Measurements from ENCODE around the gene SH2D3C.

SH2D3C gene

DNA sequence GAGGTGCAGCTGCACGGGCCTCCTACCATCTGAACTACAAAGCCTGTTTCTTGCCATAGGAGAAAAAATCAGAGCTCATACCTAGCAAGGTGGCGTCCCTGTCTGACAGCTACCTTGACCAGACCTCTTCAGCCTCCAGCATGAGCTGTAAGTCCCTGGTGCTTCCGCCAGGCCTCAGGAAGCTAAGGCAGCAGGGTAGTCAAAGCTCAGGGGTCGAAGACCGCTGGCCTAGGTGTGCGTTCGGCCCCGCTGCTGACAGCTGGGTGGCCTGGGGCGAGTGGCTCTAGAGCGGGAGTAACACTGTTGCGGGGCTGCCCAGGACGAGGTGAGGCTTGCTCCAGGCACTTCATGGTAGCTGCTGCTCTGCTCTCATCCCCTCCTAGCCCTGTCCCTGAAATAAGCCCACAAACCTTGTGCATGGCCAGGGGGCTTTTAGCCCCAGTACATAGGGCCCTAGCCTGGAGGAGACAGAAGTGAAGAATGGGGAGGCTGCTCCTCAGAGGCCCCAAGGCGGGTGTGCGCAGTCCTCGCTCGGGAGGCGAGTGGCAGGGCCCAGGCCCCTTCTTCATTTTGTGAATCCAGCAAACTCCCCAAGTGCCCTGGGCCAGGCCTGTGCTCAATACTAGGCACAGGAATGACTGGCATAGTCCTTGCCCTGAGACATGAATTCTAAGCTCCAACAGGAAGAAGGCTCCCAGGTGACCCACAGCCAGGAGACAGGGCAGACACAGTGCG, 48.8 kb downstream of the SH2D3C start:
- Histone ChIP-seq H3K9ac (ENCODE audit: low read depth, low read length) (no peak overlapping the region), H3K36me3 (ENCODE audit: control insufficient read depth, insufficient read depth, low read length) (no peaks in the 10 kb centered on the region), H3K27me3 (ENCODE audit: control insufficient read depth, insufficient read depth, low read length) (no peaks in the 10 kb centered on the region), H3K4me1 (ENCODE audit: control insufficient read depth, insufficient read depth, low read length) (peaks cover 3% of the 10 kb centered on the region), H3K4me3 (ENCODE audit: low read depth, low read length) (no peak overlapping the region), H3K9me3 (ENCODE audit: control insufficient read depth, insufficient read depth, low read length) (no peaks in the 10 kb centered on the region)

DNA sequence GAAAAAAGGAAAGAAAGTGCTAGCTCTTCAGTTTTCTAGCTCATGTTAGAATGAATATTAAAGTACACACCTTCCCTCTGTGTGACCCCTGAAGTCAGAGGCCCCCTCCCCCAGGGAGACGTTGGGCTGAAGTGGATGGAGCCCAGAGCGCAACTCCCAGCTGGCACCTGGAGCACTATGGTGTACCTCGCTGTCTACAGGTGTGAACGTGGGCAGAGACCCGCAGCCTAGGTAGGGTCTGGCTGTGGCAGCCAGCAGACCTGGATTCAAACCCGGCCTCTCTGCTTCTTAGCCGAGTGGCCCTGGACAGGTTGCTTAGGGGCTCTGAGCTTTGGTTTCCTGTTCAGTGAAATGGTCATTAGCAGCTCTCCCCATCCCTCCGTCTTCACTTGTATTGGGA, 49.7 kb downstream of the SH2D3C start:
- Histone ChIP-seq H3K9ac (ENCODE audit: low read depth, low read length) (no peak overlapping the region), H3K4me3 (ENCODE audit: low read depth, low read length) (no peak overlapping the region), H3K36me3 (ENCODE audit: control insufficient read depth, insufficient read depth, low read length) (no peaks in the 10 kb centered on the region), H3K9me3 (ENCODE audit: control insufficient read depth, insufficient read depth, low read length) (no peaks in the 10 kb centered on the region), H3K4me1 (ENCODE audit: control insufficient read depth, insufficient read depth, low read length) (peaks cover under 1% of the 10 kb centered on the region), H3K27me3 (ENCODE audit: control insufficient read depth, insufficient read depth, low read length) (no peaks in the 10 kb centered on the region)

DNA sequence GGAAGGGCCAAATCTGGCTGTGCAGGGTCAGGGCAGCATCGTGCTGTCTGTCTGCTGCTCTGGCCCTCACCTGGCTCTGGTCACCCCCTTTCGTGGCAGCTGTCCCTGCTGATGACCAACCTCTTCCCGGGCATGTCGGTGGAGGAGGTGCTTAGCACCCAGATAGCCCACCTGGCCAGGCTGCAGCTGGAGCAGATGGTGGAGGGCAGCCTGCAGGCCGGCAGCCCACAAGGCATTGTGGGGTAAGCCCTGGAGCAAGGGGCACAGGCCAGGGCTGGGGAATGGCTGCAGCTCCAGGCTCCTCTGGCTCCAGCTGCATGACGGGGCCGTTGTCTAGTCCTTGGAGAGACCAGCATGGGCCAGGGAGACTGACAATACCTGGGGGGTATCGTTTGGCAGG, 51.6 kb downstream of the SH2D3C start:
- H3K9ac ChIP-seq (ENCODE audit: low read depth, low read length): no peak overlapping the region
- no peak overlapping the region for H3K4me3 ChIP-seq (ENCODE audit: low read depth, low read length)
- H3K36me3 ChIP-seq (ENCODE audit: control insufficient read depth, insufficient read depth, low read length): no peaks in the 10 kb centered on the region
- no peaks in the 10 kb centered on the region for H3K4me1 ChIP-seq (ENCODE audit: control insufficient read depth, insufficient read depth, low read length)
- H3K27me3 ChIP-seq (ENCODE audit: control insufficient read depth, insufficient read depth, low read length): no peaks in the 10 kb centered on the region
- H3K9me3 ChIP-seq (ENCODE audit: control insufficient read depth, insufficient read depth, low read length): no peaks in the 10 kb centered on the region

DNA sequence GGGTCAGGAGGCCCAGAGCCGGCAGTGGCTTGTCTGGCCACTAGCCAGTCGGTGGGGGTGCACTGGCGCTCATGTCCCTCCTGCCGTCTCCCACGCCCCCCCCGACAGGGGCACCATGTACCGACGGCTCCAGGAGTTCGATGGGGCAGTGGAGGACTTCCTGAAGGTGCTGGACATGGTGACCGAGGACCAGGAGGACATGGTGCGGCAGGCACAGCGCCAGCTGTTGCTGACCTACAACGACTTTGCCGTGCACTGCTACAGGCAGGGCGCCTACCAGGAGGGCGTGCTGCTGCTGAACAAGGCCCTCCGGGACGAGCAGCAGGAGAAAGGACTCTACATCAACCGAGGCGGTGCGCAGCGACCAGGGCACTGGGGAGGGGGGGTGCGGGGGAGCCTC, 54.5 kb downstream of the SH2D3C start:
- H3K36me3 ChIP-seq (ENCODE audit: control insufficient read depth, insufficient read depth, low read length): no peaks in the 10 kb centered on the region
- no peak overlapping the region for H3K9ac ChIP-seq (ENCODE audit: low read depth, low read length)
- H3K27me3 ChIP-seq (ENCODE audit: control insufficient read depth, insufficient read depth, low read length): no peaks in the 10 kb centered on the region
- no peak overlapping the region for H3K4me3 ChIP-seq (ENCODE audit: low read depth, low read length)
- H3K4me1 ChIP-seq (ENCODE audit: control insufficient read depth, insufficient read depth, low read length): no peaks in the 10 kb centered on the region
- no peaks in the 10 kb centered on the region for H3K9me3 ChIP-seq (ENCODE audit: control insufficient read depth, insufficient read depth, low read length)

DNA sequence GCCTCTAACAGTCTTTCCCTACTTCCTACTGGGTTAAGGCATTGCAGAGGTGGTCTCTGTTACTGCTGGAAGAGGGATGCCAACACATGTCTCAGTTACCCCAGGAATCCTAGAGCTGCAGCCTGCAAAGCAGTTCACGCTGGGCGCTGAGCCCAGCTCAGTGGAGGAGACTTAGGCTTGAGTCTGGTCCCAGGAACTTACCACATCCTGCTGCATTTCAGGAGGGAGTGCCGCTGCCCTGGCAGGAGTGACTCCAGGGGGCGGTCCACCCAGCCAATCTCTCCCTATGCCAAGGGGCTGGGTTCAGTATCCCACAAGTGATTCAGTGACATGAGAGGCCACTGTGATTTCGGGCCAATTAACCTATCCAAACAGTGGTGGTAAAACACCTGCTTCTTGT, 55.0 kb downstream of the SH2D3C start:
- Histone ChIP-seq H3K9me3 (ENCODE audit: control insufficient read depth, insufficient read depth, low read length) (no peaks in the 10 kb centered on the region), H3K4me3 (ENCODE audit: low read depth, low read length) (no peak overlapping the region), H3K36me3 (ENCODE audit: control insufficient read depth, insufficient read depth, low read length) (no peaks in the 10 kb centered on the region), H3K27me3 (ENCODE audit: control insufficient read depth, insufficient read depth, low read length) (no peaks in the 10 kb centered on the region), H3K4me1 (ENCODE audit: control insufficient read depth, insufficient read depth, low read length) (no peaks in the 10 kb centered on the region), H3K9ac (ENCODE audit: low read depth, low read length) (no peak overlapping the region)

DNA sequence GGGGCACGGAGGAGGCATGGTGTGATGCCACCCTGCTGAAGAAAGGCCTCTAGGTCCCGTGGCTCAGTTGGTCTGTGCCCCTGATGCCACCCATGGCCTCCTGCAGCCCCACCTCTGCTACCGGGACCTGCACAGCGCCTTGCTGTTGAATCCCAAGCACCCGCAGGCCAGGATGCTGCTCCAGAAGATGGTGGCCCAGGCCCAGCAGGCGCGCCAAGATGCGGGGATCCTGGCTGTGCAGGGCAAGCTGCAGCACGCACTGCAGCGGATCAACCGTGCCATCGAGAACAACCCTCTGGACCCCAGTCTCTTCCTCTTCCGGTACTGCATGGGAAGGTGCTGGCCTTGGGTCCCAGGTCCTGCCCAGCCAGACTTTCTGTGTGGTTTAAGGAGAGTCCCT, 55.5 kb downstream of the SH2D3C start:
- Histone ChIP-seq H3K9ac (ENCODE audit: low read depth, low read length) (no peak overlapping the region), H3K4me3 (ENCODE audit: low read depth, low read length) (no peak overlapping the region), H3K9me3 (ENCODE audit: control insufficient read depth, insufficient read depth, low read length) (no peaks in the 10 kb centered on the region), H3K36me3 (ENCODE audit: control insufficient read depth, insufficient read depth, low read length) (no peaks in the 10 kb centered on the region), H3K4me1 (ENCODE audit: control insufficient read depth, insufficient read depth, low read length) (no peaks in the 10 kb centered on the region), H3K27me3 (ENCODE audit: control insufficient read depth, insufficient read depth, low read length) (no peaks in the 10 kb centered on the region)

DNA sequence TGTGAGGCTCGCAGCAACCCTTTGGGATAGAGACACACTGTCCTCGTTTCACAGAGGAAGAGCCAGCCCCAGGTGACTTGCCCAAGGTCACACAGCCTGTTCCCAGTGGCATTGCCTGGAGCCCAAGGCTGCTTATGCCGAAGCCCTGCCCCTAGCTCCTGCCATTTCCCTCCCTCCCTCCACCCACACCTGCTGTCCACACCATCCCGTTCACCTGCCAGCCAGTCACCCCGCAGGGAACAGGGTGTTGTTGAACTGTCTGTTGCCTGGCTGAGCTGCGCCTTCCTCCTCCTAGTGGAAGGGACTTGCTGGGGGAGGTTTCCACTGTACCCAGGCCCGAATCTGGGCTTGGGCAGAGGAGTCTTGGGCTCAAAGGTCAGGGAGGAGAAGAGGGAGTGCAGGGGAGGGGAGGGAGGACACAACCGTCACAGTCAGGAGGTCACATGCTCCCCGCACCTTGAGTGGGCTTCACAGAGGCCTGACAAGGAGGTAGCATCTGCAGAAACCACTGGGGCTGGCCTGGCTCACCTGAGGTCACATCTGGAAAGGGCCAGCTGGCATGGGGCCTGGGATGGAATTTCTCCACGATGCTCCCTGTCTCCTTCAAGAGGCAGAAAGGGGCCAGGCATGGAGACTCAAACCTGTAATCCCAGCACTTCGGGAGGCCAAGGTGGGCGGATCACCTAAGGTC, 56.3 kb downstream of the SH2D3C start:
- H3K27me3 ChIP-seq (ENCODE audit: control insufficient read depth, insufficient read depth, low read length): no peaks in the 10 kb centered on the region
- H3K4me3 ChIP-seq (ENCODE audit: low read depth, low read length): no peak overlapping the region
- no peaks in the 10 kb centered on the region for H3K36me3 ChIP-seq (ENCODE audit: control insufficient read depth, insufficient read depth, low read length)
- H3K9me3 ChIP-seq (ENCODE audit: control insufficient read depth, insufficient read depth, low read length): no peaks in the 10 kb centered on the region
- H3K9ac ChIP-seq (ENCODE audit: low read depth, low read length): no peak overlapping the region
- H3K4me1 ChIP-seq (ENCODE audit: control insufficient read depth, insufficient read depth, low read length): no peaks in the 10 kb centered on the region

DNA sequence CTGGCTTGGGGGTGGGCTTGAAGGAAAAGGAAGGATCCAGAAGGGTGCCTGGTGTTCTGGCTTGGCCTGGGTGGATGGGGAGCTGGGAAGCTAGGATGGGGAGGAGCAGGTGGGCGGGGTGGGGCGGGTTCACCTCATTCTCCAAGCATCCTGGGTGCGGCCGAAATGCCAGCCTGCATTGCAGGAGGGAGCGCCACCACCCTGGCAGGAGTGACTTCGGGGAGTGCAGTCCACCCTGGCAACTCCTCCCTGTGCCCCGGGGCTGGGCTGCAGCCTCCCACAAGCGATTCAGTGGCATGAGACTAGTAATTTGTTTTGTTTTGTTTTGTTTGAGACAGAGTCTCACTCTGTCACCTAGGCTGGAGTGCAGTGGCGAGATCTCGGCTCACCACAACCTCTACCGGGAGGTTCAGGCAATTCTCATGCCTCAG, 57.1 kb downstream of the SH2D3C start:
- no peak overlapping the region for H3K9ac ChIP-seq (ENCODE audit: low read depth, low read length)
- no peaks in the 10 kb centered on the region for H3K9me3 ChIP-seq (ENCODE audit: control insufficient read depth, insufficient read depth, low read length)
- no peaks in the 10 kb centered on the region for H3K36me3 ChIP-seq (ENCODE audit: control insufficient read depth, insufficient read depth, low read length)
- no peaks in the 10 kb centered on the region for H3K4me1 ChIP-seq (ENCODE audit: control insufficient read depth, insufficient read depth, low read length)
- H3K4me3 ChIP-seq (ENCODE audit: low read depth, low read length): no peak overlapping the region
- no peaks in the 10 kb centered on the region for H3K27me3 ChIP-seq (ENCODE audit: control insufficient read depth, insufficient read depth, low read length)

DNA sequence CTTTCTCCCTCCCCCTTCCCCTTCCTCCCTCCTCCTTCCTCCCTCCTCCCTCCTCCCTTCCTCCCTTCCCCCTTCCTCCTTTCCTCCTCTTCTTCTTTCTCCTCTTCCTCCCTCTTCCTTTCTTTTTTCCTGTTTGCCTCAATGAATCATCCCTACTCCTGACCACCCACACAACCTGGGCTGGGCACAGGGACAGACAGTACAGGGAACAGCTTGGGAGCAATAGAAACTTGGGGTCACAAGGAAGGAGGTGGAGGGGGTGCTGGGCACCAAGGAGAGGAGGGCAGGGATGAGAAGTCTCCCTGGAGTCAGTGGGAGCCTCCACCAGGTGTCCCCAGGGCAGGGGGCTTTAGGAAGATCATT, 57.6 kb downstream of the SH2D3C start:
- Histone ChIP-seq H3K36me3 (ENCODE audit: control insufficient read depth, insufficient read depth, low read length) (no peaks in the 10 kb centered on the region), H3K9me3 (ENCODE audit: control insufficient read depth, insufficient read depth, low read length) (no peaks in the 10 kb centered on the region), H3K4me1 (ENCODE audit: control insufficient read depth, insufficient read depth, low read length) (no peaks in the 10 kb centered on the region), H3K9ac (ENCODE audit: low read depth, low read length) (no peak overlapping the region), H3K4me3 (ENCODE audit: low read depth, low read length) (no peak overlapping the region), H3K27me3 (ENCODE audit: control insufficient read depth, insufficient read depth, low read length) (no peaks in the 10 kb centered on the region)

DNA sequence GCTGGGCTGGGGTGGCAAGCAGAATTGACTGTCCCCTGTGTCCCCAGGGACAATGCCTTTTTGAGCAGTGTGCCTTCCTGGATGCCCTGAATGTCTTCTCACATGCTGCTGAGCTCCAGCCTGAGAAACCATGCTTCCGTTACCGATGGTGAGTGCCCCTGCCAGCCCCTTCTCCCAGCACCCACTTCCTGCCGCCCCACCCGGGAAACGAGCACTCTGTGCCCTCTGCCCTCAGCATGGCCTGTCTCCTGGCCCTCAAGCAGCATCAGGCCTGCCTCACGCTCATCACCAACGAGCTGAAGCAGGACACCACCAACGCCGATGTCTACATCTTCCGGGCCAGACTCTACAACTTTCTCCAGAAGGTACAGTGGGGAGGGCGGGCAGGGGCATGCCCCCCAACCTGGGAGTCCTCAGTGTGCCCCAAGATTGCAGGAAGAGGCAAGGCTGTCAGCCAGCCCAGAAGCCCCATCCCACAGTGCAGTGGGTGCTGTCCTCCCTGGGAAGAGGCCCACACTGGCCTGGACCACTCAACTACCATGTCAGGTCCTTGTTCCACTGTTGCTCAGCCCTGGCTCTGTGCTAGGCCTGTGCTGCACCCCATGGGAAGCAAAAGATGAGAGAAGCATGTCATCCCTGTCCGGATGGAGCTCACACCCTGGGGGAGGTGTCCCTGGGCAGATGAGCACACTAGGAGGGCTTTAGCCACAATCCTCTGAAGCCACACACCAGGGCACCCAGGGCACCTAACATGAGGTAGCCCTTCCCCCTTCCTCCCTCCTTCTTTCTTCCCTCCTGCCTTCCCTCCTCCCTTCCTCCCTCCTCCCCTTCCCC, 58.2 kb downstream of the SH2D3C start:
- H3K4me3 ChIP-seq (ENCODE audit: low read depth, low read length): no peak overlapping the region
- no peaks in the 10 kb centered on the region for H3K36me3 ChIP-seq (ENCODE audit: control insufficient read depth, insufficient read depth, low read length)
- H3K9ac ChIP-seq (ENCODE audit: low read depth, low read length): no peak overlapping the region
- no peaks in the 10 kb centered on the region for H3K4me1 ChIP-seq (ENCODE audit: control insufficient read depth, insufficient read depth, low read length)
- H3K27me3 ChIP-seq (ENCODE audit: control insufficient read depth, insufficient read depth, low read length): no peaks in the 10 kb centered on the region
- H3K9me3 ChIP-seq (ENCODE audit: control insufficient read depth, insufficient read depth, low read length): no peaks in the 10 kb centered on the region

DNA sequence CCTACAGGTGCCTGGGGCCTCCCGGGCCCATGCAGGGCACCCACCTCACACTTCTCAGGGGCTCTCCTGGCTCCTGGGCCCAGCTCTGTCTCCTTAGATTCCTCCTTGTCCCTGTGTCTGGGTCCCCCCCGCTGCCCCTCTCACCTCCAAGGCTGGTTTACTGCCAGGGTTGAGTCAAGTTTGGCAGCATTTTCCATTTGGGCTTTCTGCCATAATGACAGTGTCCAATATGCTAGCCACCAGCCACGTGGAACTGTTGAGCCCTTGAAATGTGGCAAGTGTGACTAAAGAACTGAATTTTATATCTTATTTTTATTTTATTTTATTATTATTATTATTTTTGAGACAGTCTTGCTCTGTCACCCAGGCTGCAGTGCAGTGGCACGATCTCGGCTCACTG, 60.7 kb downstream of the SH2D3C start:
- no peak overlapping the region for H3K4me3 ChIP-seq (ENCODE audit: low read depth, low read length)
- H3K4me1 ChIP-seq (ENCODE audit: control insufficient read depth, insufficient read depth, low read length): no peaks in the 10 kb centered on the region
- no peaks in the 10 kb centered on the region for H3K9me3 ChIP-seq (ENCODE audit: control insufficient read depth, insufficient read depth, low read length)
- H3K27me3 ChIP-seq (ENCODE audit: control insufficient read depth, insufficient read depth, low read length): no peaks in the 10 kb centered on the region
- no peaks in the 10 kb centered on the region for H3K36me3 ChIP-seq (ENCODE audit: control insufficient read depth, insufficient read depth, low read length)
- no peak overlapping the region for H3K9ac ChIP-seq (ENCODE audit: low read depth, low read length)

DNA sequence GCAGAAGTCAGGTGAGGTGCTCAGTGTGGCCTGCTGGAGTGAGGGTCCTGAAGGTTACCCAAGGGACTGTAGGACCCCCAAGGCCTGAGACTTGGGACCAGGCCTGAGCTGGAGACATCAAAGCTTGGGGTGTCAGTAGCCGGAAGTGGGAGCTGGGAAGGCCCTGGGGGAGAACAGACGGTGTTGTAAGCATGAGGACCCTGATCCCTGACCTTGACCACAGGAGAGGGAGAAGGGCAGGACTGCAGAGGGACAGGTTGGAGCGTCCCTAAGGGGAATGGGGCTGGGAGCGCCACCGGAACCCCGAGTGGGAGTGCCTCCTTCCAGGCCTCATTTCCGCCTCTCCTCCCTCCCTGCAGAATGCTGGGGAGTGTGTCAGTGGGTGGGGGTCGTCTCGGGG, 62.1 kb downstream of the SH2D3C start:
- Histone ChIP-seq H3K27me3 (ENCODE audit: control insufficient read depth, insufficient read depth, low read length) (no peaks in the 10 kb centered on the region), H3K9me3 (ENCODE audit: control insufficient read depth, insufficient read depth, low read length) (no peaks in the 10 kb centered on the region), H3K36me3 (ENCODE audit: control insufficient read depth, insufficient read depth, low read length) (no peaks in the 10 kb centered on the region), H3K4me3 (ENCODE audit: low read depth, low read length) (no peak overlapping the region), H3K9ac (ENCODE audit: low read depth, low read length) (no peak overlapping the region), H3K4me1 (ENCODE audit: control insufficient read depth, insufficient read depth, low read length) (peaks cover 7% of the 10 kb centered on the region)
